IgD-negative memory B cell (primary cell): ENCODE data around the gene SLC25A26. TPM values are rescaled to one million over a fixed set of nuclear protein-coding genes. Genes with fewer than 3 reads are reported as not detected.
"Not testable (repeated sequence)": the region's sequence is repeated elsewhere in the genome, so short reads cannot be mapped to it uniquely, and the experiment has no call there.

ENCODE experiments used
- H3K27ac Mint-ChIP-seq, 3 donors: one replicate each; pipeline ENCODE4 v1.8.0; 2020 to 2022; ENCODE audit warnings: mild to moderate bottlenecking in 3 of 3, mixed read lengths in 3 of 3, moderate library complexity in 1 of 3
- H3K27me3 Mint-ChIP-seq: one replicate; pipeline ENCODE4 v1.8.0; 2021; ENCODE audit warnings: mixed read lengths
- H3K36me3 Mint-ChIP-seq: one replicate; pipeline ENCODE4 v1.8.0; 2020; ENCODE audit warnings: mild to moderate bottlenecking, mixed read lengths
- H3K4me1 Mint-ChIP-seq, 3 donors: one replicate each; pipeline ENCODE4 v1.8.0; 2020 to 2022; ENCODE audit warnings: mixed read lengths in 3 of 3, mild to moderate bottlenecking in 1 of 3
- H3K4me3 Mint-ChIP-seq, 4 donors: one replicate each; pipeline ENCODE4 v1.8.0; 2020 to 2022; ENCODE audit warnings: mild to moderate bottlenecking in 4 of 4, mixed read lengths in 4 of 4, moderate library complexity in 3 of 4
- H3K9me3 Mint-ChIP-seq, 3 donors: one replicate each; pipeline ENCODE4 v1.8.0; 2020 to 2021; ENCODE audit warnings: mixed read lengths in 3 of 3, mild to moderate bottlenecking in 1 of 3
- polyA plus RNA-seq: library from polyadenylated mRNA; unstranded; fragments of 300-500 nt; fragmentation: Illumina TruSeq; gene quantifications from one replicate; pipeline ENCODE4 v1.2.3, GENCODE V29; 2021

The SLC25A26 gene
- polyA plus RNA-seq, 1 donor from 2014 or later, result 42.7 TPM

DNA sequence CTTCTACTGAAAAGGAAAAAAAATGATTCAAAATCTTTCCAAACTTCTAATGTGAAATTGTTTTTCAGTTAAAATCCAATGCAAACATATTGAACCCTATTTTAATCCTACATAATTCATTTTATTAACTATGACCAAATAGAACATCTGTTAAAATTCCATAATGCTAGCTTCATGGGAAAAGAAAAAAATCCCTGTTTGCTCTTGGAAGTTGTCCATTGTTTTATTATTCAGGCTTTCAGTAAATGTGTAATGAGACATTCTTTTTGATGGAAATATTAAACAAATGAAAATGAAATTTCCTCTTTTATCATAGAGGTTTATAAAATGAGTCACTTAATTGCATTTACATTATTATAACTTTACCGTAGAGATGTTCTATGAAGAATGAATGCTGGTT is 49.5 kb downstream of the SLC25A26 start:
- Mint-ChIP-seq H3K36me3 (peaks cover 14% of the 10 kb centered on the region), H3K4me1 (peaks cover 5 to 9% (median 7%) of the 10 kb centered on the region in 3 donors), H3K27me3 (no peaks in the 10 kb centered on the region)

DNA sequence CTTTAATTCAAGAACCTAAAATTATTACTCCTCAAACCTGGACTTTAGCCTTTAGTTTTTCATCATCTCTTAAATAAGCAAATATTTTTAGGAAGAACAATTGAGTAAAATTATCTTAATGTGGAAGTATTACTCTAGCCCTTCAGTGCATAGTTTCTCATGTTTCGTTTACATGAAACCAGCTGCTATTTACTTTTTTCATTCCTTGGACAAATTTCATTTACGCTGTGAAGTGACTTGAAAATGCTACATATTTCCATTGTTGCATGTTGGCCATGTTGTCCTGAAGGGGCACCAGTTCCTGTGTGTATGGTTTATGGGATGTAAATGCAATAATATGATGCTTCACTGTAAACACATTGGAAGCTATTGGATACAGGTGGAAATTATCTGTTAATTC is 49.9 kb downstream of the SLC25A26 start:
- Mint-ChIP-seq H3K36me3 (peaks cover 14% of the 10 kb centered on the region), H3K27me3 (no peaks in the 10 kb centered on the region), H3K4me1 (peaks cover 5 to 9% (median 7%) of the 10 kb centered on the region in 3 donors), H3K27ac (no peak overlapping the region), H3K9me3 (no peaks in the 10 kb centered on the region), H3K4me3 (no peak overlapping the region)

More for the DNA sequence above, 49.5 kb downstream of the SLC25A26 start:
- Mint-ChIP-seq H3K27ac (no peak overlapping the region), H3K9me3 (no peaks in the 10 kb centered on the region), H3K4me3 (no peak overlapping the region)

DNA sequence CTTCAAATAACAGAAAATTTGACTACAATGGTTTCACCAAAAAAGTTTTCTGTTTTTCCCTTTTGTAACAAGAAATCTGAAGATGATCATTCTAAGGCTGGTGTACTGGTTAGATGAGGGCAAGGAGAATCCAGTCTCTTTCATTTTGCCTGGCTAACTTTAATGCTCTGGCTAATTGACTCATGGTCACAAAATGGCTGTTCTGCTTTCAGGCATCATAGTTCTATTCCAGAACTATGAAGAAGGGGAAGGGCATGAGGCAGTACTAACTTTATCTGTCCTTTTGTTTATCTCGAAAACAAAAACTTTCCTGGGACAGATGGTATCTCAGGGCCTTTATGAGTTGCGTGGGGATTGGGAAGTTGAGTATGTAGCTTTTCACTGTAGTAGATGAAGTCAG is 50.4 kb downstream of the SLC25A26 start:
- Mint-ChIP-seq H3K27me3 (no peaks in the 10 kb centered on the region), H3K4me3 (no peak overlapping the region), H3K36me3 (peaks cover 14% of the 10 kb centered on the region), H3K4me1 (peaks cover 5 to 9% (median 7%) of the 10 kb centered on the region in 3 donors), H3K27ac (peak overlapping the region in 1 of 3 donors; percentile 0), H3K9me3 (no peaks in the 10 kb centered on the region)

DNA sequence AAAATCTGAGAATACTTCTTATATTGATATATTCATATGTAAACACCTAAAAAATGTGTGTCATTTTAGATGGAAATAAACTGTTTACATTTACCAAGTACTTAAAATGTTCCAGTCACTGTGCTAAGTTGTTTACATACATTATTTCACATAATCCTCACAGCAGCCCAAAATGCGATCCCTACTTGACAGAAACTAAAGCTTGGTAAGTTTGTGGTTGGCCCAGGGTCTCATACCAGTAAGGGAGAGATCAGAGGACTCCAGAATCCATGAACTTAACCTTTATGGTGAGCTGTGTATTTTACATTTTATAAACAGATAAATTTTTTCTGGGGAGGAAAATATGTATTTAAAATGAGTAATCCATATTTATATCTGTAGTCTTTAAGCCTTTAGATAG is 51.2 kb downstream of the SLC25A26 start:
- Mint-ChIP-seq H3K27me3 (no peaks in the 10 kb centered on the region), H3K27ac (no peak overlapping the region), H3K9me3 (no peaks in the 10 kb centered on the region), H3K4me3 (no peak overlapping the region), H3K4me1 (peaks cover 3 to 7% (median 7%) of the 10 kb centered on the region in 3 donors), H3K36me3 (peaks cover 12% of the 10 kb centered on the region)

DNA sequence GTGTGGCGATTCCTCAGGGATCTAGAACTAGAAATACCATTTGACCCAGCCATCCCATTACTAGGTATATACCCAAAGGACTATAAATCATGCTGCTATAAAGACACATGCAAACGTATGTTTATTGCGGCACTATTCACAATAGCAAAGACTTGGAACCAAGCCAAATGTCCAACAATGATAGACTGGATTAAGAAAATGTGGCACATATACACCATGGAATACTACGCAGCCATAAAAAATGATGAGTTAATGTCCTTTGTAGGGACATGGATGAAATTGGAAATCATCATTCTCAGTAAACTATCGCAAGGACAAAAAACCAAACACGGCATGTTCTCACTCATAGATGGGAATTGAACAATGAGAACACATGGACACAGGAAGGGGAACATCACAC is 54.0 kb downstream of the SLC25A26 start:
- H3K4me3 Mint-ChIP-seq, H3K4me1 Mint-ChIP-seq, H3K9me3 Mint-ChIP-seq, H3K36me3 Mint-ChIP-seq, H3K27me3 Mint-ChIP-seq, H3K27ac Mint-ChIP-seq: not testable (repeated sequence)

DNA sequence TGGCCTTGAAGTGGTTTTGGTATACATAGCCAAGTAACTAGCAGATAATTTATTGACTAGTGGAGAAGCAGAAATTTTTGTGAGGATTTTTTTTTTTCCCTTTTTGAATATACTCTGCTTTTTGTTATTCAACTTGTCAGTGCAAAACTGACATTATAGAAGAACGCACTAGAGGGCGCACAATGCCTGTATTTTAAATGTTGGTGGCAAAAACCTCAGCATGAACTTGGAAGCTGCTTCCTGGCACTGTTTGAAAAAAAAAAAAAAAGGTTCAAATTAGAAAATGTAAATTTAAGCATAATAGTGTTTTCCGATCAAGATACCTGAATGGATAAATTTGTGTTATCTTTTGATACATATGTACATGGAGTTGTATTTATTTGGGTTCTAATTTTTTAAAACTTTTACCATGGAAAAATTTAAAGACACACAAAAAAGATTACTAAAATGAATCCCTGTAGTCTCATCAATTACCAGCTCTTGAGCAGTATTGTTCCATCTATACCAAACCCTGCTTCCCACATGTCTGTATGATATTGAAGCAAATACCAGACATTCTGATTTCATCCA is 56.0 kb downstream of the SLC25A26 start:
- no peaks in the 10 kb centered on the region for H3K27me3 Mint-ChIP-seq
- H3K4me3 Mint-ChIP-seq, result no peak overlapping the region
- peak overlapping the region in 1 of 3 donors; percentile 84 for H3K27ac Mint-ChIP-seq
- no peaks in the 10 kb centered on the region for H3K9me3 Mint-ChIP-seq
- peaks cover 7% of the 10 kb centered on the region for H3K36me3 Mint-ChIP-seq
- H3K4me1 Mint-ChIP-seq, result peaks cover 0 to 5% (median 4%) of the 10 kb centered on the region in 3 donors

DNA sequence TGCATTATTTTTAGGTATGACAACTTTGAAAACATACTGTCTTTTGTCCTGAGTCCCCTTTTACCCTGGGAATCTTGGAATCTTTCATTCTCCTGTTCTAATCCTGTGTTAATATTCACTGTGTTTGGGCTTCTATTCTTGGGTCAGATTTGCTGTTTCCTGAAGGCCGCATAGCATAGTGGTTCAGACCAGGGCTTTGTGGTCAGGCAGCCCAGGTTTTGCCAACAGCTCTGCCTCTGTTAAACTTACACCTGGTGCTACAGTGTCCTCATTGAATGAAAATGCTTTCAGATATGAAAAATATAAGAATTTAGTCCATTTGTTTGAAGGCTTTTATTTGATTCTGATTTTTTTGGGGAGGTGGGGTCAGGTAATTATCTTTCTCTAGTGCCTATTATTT is 58.4 kb downstream of the SLC25A26 start:
- Mint-ChIP-seq H3K27me3 (no peaks in the 10 kb centered on the region), H3K9me3 (no peaks in the 10 kb centered on the region), H3K4me1 (peaks cover 0 to 5% (median 4%) of the 10 kb centered on the region in 3 donors), H3K27ac (peak overlapping the region in 1 of 3 donors; percentile 20), H3K4me3 (no peak overlapping the region), H3K36me3 (peaks cover 4% of the 10 kb centered on the region)

DNA sequence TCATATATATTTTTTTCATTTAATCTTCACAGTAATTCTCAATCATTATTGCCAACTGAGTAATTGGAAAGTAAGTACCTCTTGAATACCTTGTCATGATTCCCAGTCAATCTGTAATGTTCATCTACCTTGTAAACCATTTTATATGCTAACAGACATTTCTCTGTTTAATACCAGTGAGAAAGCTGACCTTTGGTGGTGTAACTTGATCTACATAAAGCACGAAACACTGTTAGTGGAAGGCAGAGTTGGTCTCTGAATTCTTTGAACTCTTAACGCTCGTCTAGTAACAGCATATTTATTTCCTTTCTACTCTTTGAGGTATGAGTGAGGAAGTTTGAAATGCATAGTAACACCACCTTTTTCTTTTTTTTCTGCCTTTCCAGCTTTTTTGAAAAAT is 59.5 kb downstream of the SLC25A26 start:
- peaks cover 4% of the 10 kb centered on the region for H3K36me3 Mint-ChIP-seq
- peaks cover 0 to 6% (median 5%) of the 10 kb centered on the region in 3 donors for H3K4me1 Mint-ChIP-seq
- no peak overlapping the region for H3K27ac Mint-ChIP-seq
- H3K4me3 Mint-ChIP-seq, result no peak overlapping the region
- H3K27me3 Mint-ChIP-seq, result no peaks in the 10 kb centered on the region
- no peaks in the 10 kb centered on the region for H3K9me3 Mint-ChIP-seq

DNA sequence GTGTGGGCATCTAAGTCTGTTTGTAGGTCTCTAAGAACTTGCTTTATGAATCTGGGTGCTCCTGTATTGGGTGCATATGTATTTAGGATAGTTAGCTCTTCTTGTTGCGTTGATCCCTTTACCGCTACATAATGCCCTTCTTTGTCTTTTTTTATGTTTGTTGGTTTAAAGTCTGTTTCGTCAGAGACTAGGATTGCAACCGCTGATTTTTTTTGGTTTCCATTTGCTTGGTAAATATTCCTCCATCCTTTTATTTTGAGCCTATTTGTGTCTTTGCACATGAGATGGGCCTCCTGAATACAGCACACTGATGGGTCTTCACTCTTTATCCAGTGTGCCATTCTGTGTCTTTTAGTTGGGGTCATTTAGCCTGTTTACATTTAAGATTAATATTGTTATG is 71.1 kb downstream of the SLC25A26 start:
- H3K27ac Mint-ChIP-seq, H3K4me3 Mint-ChIP-seq, H3K27me3 Mint-ChIP-seq, H3K9me3 Mint-ChIP-seq: not testable (repeated sequence)
- H3K4me1 Mint-ChIP-seq, result peaks cover 25 to 52% (median 38%) of the 10 kb centered on the region in 3 donors
- H3K36me3 Mint-ChIP-seq, result peaks cover 11% of the 10 kb centered on the region

DNA sequence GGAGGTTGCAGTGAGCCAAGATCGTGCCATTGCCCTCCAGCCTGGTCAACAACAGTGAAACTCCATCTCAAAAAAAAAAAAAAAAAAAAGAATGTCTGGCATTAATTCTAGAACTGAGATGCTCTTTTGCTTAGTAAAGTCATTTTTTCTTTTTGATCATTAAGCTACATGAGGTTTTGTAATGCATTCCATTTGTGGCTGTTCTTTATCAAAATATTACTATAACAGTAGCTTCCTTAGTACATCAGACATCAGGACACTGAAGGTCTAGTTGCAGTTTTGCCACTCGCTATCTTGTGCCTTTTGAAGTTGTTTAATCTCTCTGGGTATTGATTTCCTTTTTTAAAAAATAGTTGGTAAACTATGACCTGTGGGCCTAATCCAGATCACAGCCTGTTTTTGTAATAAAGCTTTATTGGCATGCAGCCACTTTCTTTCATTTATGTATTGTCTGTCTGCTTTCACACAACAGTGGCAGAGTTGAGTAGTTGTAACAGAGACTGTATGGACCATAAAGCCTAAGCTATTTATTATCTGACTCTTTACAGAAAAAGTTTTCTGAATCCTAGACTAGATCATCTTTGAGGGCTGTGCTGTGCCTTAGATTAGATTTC is 76.6 kb downstream of the SLC25A26 start:
- Mint-ChIP-seq H3K4me3 (no peak overlapping the region), H3K27me3 (no peaks in the 10 kb centered on the region), H3K9me3 (no peaks in the 10 kb centered on the region), H3K36me3 (peaks cover 5% of the 10 kb centered on the region), H3K27ac (no peak overlapping the region), H3K4me1 (peaks cover 11 to 45% (median 17%) of the 10 kb centered on the region in 3 donors)

DNA sequence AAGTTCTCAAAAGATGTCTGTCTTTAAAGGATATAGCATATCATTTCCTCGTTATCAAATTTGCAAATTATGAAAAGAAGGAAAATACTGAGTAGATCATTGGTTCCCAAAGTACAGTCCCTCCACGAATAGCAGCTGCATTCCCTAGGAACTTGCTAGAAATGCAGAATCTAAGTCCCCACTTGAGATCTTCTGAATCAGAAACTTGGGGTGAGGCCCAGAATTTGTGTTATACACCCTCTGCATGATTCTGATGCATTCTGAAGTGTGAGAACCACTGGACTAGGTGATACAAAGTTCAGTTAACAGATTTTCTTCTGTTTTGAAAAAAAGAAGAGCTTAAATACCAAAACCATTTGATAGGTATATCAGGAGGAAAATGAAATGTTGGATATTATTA is 77.1 kb downstream of the SLC25A26 start:
- Mint-ChIP-seq H3K27ac (no peak overlapping the region), H3K4me1 (peaks cover 14 to 45% (median 22%) of the 10 kb centered on the region in 3 donors), H3K9me3 (no peaks in the 10 kb centered on the region), H3K36me3 (peaks cover 4% of the 10 kb centered on the region), H3K27me3 (no peaks in the 10 kb centered on the region), H3K4me3 (no peak overlapping the region)

DNA sequence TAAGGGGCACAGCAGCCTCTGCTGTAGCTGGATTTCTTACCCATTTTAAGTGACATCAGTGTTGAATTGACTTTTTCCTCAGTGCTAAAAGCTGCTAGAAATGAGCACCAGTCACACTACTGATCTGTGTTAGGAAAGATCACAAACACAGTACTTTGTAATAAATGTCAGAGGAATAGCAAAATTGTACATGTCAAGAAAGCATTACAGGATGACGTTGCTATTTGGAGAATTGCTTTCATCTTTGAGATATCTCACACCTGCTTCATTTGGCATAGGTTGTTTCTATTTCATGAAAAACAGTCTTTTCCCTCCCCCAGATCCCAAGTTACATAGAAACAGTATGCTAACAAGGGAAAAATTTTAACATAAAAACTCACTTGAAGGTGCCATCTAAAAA is 77.8 kb downstream of the SLC25A26 start:
- Mint-ChIP-seq H3K27ac (peak overlapping the region in 1 of 3 donors; percentile 52), H3K4me1 (peaks cover 18 to 44% (median 29%) of the 10 kb centered on the region in 3 donors), H3K4me3 (no peak overlapping the region), H3K27me3 (no peaks in the 10 kb centered on the region), H3K9me3 (no peaks in the 10 kb centered on the region), H3K36me3 (peaks cover 2% of the 10 kb centered on the region)

DNA sequence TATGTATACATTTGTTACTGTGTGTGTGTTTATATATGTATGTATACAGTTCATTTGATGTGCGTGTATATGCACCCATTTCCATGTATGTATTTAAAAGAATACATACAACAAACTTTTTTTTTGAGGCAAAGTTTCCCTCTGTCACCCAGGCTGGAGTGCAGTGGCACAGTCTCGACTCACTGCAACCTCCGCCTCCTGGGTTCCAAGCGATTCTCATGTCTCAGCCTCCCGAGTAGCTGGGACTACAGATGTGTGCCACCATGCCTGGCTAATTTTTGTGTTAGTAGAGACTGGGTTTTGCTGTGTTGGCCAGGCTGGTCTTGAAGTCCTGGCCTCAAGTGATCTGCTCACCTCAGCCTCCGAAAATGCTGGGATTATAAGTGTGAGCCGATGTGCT is 78.3 kb downstream of the SLC25A26 start:
- not testable (repeated sequence) for H3K36me3 Mint-ChIP-seq, H3K9me3 Mint-ChIP-seq, H3K27me3 Mint-ChIP-seq, H3K4me3 Mint-ChIP-seq
- Mint-ChIP-seq H3K27ac (peak overlapping the region in 1 of 3 donors; percentile 52), H3K4me1 (peaks cover 21 to 48% (median 34%) of the 10 kb centered on the region in 3 donors)

DNA sequence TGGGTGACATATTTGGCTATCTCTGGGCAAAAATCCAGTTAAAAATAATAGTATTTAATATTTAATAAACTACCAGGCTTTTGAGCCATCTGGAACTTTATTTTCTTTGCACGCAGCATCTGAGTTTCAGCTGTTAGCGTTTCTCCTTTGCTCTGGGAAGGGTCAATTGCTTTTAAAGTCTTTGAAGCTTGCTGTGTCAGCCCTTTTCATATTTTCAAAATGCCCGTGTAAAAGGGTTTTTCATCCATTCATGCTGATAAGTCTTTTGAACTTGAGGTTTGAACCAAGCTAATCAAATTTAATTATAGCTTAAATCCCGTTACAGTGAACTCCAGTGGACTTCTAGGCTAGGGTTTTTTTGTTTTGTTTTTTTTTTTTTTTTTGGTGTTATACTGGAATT is 79.1 kb downstream of the SLC25A26 start:
- H3K4me1 Mint-ChIP-seq, result peaks cover 24 to 49% (median 40%) of the 10 kb centered on the region in 3 donors

DNA sequence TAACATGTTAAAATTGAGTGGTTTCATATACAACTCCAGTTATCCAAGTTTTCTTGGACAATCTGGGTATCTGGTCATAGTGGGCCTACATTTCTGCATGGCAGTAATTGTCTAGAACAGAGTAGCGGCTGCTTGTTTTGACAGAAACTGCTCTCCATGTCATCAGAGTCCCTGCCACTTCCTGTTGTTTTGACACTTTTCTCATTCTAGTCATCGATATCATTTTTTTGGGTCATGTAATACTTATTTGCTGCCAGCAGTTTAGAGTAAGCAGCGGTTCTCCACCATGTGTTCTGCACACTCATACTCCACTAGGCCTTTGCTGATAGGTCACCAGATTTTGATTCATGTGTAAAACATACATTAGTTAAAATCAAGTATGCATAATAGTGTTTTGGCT is 81.5 kb downstream of the SLC25A26 start:
- Mint-ChIP-seq H3K36me3 (peaks cover 6% of the 10 kb centered on the region), H3K4me1 (peaks cover 23 to 48% (median 43%) of the 10 kb centered on the region in 3 donors), H3K27me3 (no peaks in the 10 kb centered on the region), H3K4me3 (peak overlapping the region in 2 of 4 donors; percentile 13 to 23), H3K9me3 (no peaks in the 10 kb centered on the region), H3K27ac (peak overlapping the region; percentile 28 to 89 (median 60))

More for the DNA sequence above, 79.1 kb downstream of the SLC25A26 start:
- Mint-ChIP-seq H3K4me3 (no peak overlapping the region), H3K36me3 (peaks cover 2% of the 10 kb centered on the region), H3K27ac (peak overlapping the region in 1 of 3 donors; percentile 52), H3K9me3 (no peaks in the 10 kb centered on the region), H3K27me3 (no peaks in the 10 kb centered on the region)

DNA sequence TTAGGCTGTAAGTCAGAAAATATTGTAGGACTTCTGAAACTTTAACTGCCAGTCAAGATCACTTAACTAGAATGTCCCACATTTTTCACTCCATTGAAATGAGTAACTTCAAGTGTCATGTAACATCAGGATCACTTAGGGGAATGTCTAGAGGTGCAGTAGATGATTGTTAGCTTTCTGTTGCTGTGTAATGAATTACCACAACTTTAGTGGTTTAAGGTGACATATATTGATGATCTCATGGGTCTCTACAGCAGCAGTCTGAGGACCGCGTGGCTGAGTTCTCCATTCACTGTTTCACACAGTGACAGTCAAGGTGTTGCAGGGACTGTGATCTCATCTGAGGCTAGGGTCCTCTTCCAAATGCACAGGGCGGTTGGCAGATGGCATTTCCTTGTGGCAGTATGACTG is 82.7 kb downstream of the SLC25A26 start:
- Mint-ChIP-seq H3K27ac (peak overlapping the region; percentile 30 to 83 (median 60)), H3K27me3 (no peaks in the 10 kb centered on the region), H3K9me3 (no peaks in the 10 kb centered on the region), H3K36me3 (peaks cover 6% of the 10 kb centered on the region), H3K4me1 (peaks cover 20 to 42% (median 36%) of the 10 kb centered on the region in 3 donors), H3K4me3 (peak overlapping the region in 1 of 4 donors; percentile 10)
